A673 (cell line): Measurements from ENCODE around the gene WDR18. TPM values are rescaled to one million over a fixed set of nuclear protein-coding genes. Genes with fewer than 3 reads are reported as not detected.

ENCODE experiments used
- BruUV-seq: library from RNA; stranded (reverse); fragments of 400-500 nt; replicated peaks from 2 replicates; lab custom pipeline; 2021; lab: Mats Ljungman, UMichigan
- CTCF ChIA-PET: fragments of 300-600 bp; sonication (Branson Sonifier 250); formaldehyde crosslinking; loops from one replicate; lab custom pipeline; 2022; ENCODE audit warnings: antibody characterized with exemption; lab: Charles Lee
- POLR2A ChIA-PET: fragments of 300-600 bp; sonication (Branson Sonifier 250); formaldehyde crosslinking; loops from one replicate; lab custom pipeline; 2022; ENCODE audit warnings: antibody characterized with exemption; ENCODE audit not compliant: low non-redundant PET; lab: Charles Lee
- DNase-seq: peaks from one replicate; pipeline ENCODE4 v3.0.0-alpha.2; 2015; ENCODE audit warnings: low spot score
- H3K27ac ChIP-seq: fragments of 200-600 bp; sonication (generic); 2 replicates; pipeline ENCODE4 v1.5.1; 2016; ENCODE audit warnings: mixed run types, low read depth, mild to moderate bottlenecking, mixed read lengths, antibody characterized with exemption, low read length; ENCODE audit not compliant: poor library complexity, severe bottlenecking
- H3K27me3 ChIP-seq: fragments of 200-600 bp; sonication (generic); replicated peaks from 2 replicates; pipeline ENCODE4 v1.6.1; 2017; ENCODE audit warnings: mixed run types, low read depth, mild to moderate bottlenecking, mixed read lengths, antibody characterized with exemption, low read length; ENCODE audit not compliant: insufficient read depth, poor library complexity
- H3K36me3 ChIP-seq: fragments of 200-600 bp; sonication (generic); 2 replicates; pipeline ENCODE4 v1.6.1; 2016; ENCODE audit warnings: mixed run types, mild to moderate bottlenecking, mixed read lengths, antibody characterized with exemption, low read length; ENCODE audit not compliant: insufficient read depth, poor library complexity, severe bottlenecking
- H3K4me1 ChIP-seq: fragments of 200-600 bp; sonication (generic); 2 replicates; pipeline ENCODE4 v1.6.1; 2017; ENCODE audit warnings: mixed run types, mild to moderate bottlenecking, mixed read lengths, antibody characterized with exemption, low read length; ENCODE audit not compliant: insufficient read depth, poor library complexity, severe bottlenecking
- H3K4me3 ChIP-seq: fragments of 200-600 bp; sonication (generic); 2 replicates; pipeline ENCODE4 v1.5.1; 2016; ENCODE audit warnings: low read depth, mixed run types, mild to moderate bottlenecking, mixed read lengths, low read length; ENCODE audit not compliant: poor library complexity, severe bottlenecking
- H3K9me3 ChIP-seq: fragments of 200-600 bp; sonication (generic); 2 replicates; pipeline ENCODE4 v1.6.1; 2016; ENCODE audit warnings: mixed run types, low read depth, mild to moderate bottlenecking, mixed read lengths, antibody characterized with exemption, low read length; ENCODE audit not compliant: poor library complexity, severe bottlenecking
- EZH2 ChIP-seq: fragments of 200-600 bp; sonication (generic); IDR thresholded peaks from 2 replicates; pipeline ENCODE4 v1.6.1; 2017; ENCODE audit warnings: borderline replicate concordance, low read depth, mild to moderate bottlenecking, mixed read lengths, antibody characterized with exemption, low read length; ENCODE audit not compliant: poor library complexity, severe bottlenecking
- intact Hi-C: fragments of 100-400 bp; cut with micrococcal nuclease; formaldehyde crosslinking; loops from one replicate; pipeline ENCODE4 v1.10.0; 2022; ENCODE audit not compliant: unreplicated experiment
- total RNA-seq: library from RNA; stranded (reverse); gene quantifications from 2 replicates; pipeline ENCODE4 v1.2.3, GENCODE V29; 2021
- TF ChIP-seq, protein P1 (sequence below): fragments of 300-800, 200-600 bp; sonication (generic); conservative IDR thresholded peaks from 2 replicates; pipeline ENCODE4 v1.5.1; 2017; ENCODE audit warnings: low read depth, mild to moderate bottlenecking, antibody characterized with exemption, low read length, moderate library complexity, mixed read lengths

The WDR18 gene
- total RNA-seq, 1 experiment from 2014 or later = 109 TPM

DNA sequence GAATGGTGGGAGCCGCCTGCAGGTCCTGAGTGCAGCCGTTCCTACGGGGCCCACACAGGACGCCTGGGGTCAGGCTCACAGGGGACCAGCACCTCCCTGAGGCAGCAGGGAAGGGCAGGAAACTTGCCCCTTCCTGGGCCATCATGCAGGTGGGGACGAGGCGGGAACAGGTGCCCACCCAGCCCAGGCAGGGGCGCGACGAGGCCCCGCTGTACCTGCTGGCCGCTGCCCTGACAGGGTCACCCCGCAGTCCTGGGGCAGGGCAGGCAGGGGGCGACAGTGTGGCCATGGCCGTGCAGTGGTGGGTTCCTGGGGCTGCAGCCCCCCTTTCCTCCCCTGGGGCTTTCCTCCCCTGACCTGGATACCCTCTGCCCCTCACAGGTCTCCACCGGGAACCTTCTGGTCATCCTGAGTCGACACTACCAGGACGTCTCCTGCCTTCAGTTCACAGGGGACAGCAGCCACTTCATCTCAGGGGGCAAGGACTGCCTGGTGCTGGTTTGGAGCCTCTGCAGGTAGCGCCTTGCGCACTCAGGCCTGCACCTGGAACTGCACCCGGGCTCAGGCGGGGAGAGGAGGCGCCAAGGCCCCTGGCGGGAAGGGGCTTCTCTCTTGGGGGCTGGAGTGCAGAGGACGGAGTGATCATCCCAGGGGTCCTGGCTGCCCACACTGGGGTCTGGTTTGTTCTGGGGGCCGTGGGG is 5.4 kb downstream of the WDR18 start:
- POLR2A ChIA-PET = no interaction called here

DNA sequence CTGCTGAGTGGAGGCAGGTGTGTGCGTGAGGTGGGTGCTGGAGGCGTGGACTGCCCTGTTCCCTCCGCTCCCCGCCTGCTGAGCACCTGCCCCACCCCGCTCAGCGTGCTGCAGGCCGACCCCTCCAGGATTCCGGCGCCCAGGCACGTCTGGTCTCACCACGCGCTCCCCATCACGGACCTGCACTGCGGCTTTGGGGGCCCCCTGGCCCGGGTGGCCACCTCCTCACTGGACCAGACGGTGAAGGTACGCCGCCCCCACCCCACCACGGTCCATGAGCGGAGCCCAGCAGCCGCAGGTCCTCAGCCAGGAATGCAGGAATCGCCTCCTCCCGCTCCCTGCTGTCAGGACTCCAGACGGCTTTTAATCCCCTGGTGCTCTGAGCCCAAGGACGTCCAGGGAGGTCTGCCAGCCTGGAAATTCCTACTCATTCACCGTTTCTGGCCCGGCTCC is 6.0 kb downstream of the WDR18 start:
- intact Hi-C loops = no loop called here
- no peaks in the 10 kb centered on the region for H3K27me3 ChIP-seq
- peaks cover 3% of the 10 kb centered on the region for H3K4me1 ChIP-seq
- POLR2A ChIA-PET = interaction anchor here (0.7 kb wide), 1 partner anchor 31 kb away, joined by 3 read pairs; the partner anchor contains the start of gene RNU6-2
- H3K4me3 ChIP-seq = no peak overlapping the region
- CTCF ChIA-PET = interaction anchor here (0.6 kb wide), 2 partner anchors 9 to 213 kb away, joined by 3 to 5 read pairs; no protein-coding TSS in a partner anchor
- no peak overlapping the region for H3K27ac ChIP-seq
- no peaks in the 10 kb centered on the region for H3K9me3 ChIP-seq
- no TSS peak for BruUV-seq
- H3K36me3 ChIP-seq = peaks cover 37% of the 10 kb centered on the region
- no peak for TF ChIP-seq EZH2
- TF ChIP-seq, protein P1, sequence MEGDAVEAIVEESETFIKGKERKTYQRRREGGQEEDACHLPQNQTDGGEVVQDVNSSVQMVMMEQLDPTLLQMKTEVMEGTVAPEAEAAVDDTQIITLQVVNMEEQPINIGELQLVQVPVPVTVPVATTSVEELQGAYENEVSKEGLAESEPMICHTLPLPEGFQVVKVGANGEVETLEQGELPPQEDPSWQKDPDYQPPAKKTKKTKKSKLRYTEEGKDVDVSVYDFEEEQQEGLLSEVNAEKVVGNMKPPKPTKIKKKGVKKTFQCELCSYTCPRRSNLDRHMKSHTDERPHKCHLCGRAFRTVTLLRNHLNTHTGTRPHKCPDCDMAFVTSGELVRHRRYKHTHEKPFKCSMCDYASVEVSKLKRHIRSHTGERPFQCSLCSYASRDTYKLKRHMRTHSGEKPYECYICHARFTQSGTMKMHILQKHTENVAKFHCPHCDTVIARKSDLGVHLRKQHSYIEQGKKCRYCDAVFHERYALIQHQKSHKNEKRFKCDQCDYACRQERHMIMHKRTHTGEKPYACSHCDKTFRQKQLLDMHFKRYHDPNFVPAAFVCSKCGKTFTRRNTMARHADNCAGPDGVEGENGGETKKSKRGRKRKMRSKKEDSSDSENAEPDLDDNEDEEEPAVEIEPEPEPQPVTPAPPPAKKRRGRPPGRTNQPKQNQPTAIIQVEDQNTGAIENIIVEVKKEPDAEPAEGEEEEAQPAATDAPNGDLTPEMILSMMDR = no peak
- DNase-seq = no peak

More for the DNA sequence above, 5.4 kb downstream of the WDR18 start:
- CTCF ChIA-PET = no interaction called here
- Histone ChIP-seq H3K4me3 (no peak overlapping the region), H3K36me3 (peaks cover 35% of the 10 kb centered on the region), H3K27ac (no peak overlapping the region), H3K27me3 (no peaks in the 10 kb centered on the region), H3K9me3 (no peaks in the 10 kb centered on the region), H3K4me1 (peaks cover 7% of the 10 kb centered on the region)
- TF ChIP-seq EZH2 = no peak
- TF ChIP-seq, protein P1 = no peak; the same call in 1 of the 2 replicates
- DNase-seq = no peak
- BruUV-seq = no TSS peak
- intact Hi-C loops = no loop called here

DNA sequence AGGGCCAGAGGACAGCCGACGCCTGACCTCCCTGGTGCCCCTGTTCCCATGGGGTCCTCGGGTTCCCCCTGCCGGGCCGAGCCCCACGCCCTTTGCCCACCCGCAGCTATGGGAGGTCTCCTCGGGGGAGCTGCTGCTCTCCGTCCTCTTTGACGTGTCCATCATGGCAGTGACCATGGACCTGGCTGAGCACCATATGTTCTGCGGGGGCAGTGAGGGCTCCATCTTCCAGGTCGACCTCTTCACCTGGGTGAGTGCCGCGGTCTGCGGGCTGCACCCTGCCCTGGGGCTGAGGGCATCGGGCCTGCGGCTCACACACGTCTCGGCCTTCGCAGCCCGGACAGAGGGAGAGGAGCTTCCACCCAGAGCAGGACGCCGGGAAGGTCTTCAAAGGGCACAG is 6.6 kb downstream of the WDR18 start:
- Histone ChIP-seq H3K4me3 (no peak overlapping the region), H3K4me1 (peaks cover 3% of the 10 kb centered on the region), H3K27ac (no peak overlapping the region), H3K27me3 (no peaks in the 10 kb centered on the region), H3K36me3 (peaks cover 36% of the 10 kb centered on the region), H3K9me3 (no peaks in the 10 kb centered on the region)
- DNase-seq = no peak
- CTCF ChIA-PET = interaction anchor here (0.6 kb wide), 2 partner anchors 10 to 214 kb away, joined by 3 to 5 read pairs; no protein-coding TSS in a partner anchor
- POLR2A ChIA-PET = interaction anchor here (0.6 to 0.7 kb wide), 2 partner anchors 31 to 276 kb away, joined by 3 read pairs; partner anchors contain the start of gene RNU6-2
- intact Hi-C loops = no loop called here
- BruUV-seq = no TSS peak
- TF ChIP-seq, protein P1 = no peak
- no peak for TF ChIP-seq EZH2
